Heart right ventricle (tissue), 16 donors: ENCODE measurements around the gene GOSR2. TPM values are rescaled to one million over a fixed set of nuclear protein-coding genes. Genes with fewer than 3 reads are reported as not detected.

ENCODE experiments used
- ATAC-seq, 8 donors: fragments of 200-7000 bp; cut with Tn5 transposase; one replicate each; pipeline ENCODE4 v1.9.1; 2020; ENCODE audit warnings: mild to moderate bottlenecking in 8 of 8, moderate library complexity in 8 of 8, moderate number of reproducible peaks in 1 of 8
- DNase-seq, 2 donors: peaks; one replicate each; pipeline ENCODE4 v3.0.0-alpha.2; 2020
- H3K27ac ChIP-seq, 10 donors: fragments of 200-600 bp; sonication (generic) in 2 of 10; one replicate each; pipeline versions ENCODE4 v1.5.0 to v1.8.0; 2020 to 2022; ENCODE audit warnings: mild to moderate bottlenecking in 3 of 10
- H3K27me3 ChIP-seq, 7 donors: fragments of 200-600 bp; one replicate each; pipeline ENCODE4 v1.8.0; 2021 to 2022; ENCODE audit warnings: mild to moderate bottlenecking in 2 of 7
- H3K36me3 ChIP-seq, 9 donors: fragments of 200-600 bp; sonication (generic) in 1 of 9; one replicate each; pipeline versions ENCODE4 v1.5.0 to v1.8.0; 2020 to 2022; ENCODE audit warnings: mild to moderate bottlenecking in 2 of 9
- H3K4me1 ChIP-seq, 9 donors: fragments of 200-600 bp; sonication (generic) in 1 of 9; one replicate each; pipeline versions ENCODE4 v1.5.0 to v1.8.0; 2020 to 2022; ENCODE audit warnings: mild to moderate bottlenecking in 4 of 9
- H3K4me3 ChIP-seq, 10 donors: fragments of 200-600 bp; sonication (generic) in 2 of 10; one replicate each; pipeline versions ENCODE4 v1.5.0 to v1.8.0; 2020 to 2022; ENCODE audit warnings: mild to moderate bottlenecking in 7 of 10, moderate library complexity in 2 of 10
- H3K9me3 ChIP-seq, 11 donors: fragments of 200-600 bp in 10 of 11; sonication (generic) in 2 of 11; one replicate each; pipeline versions ENCODE4 v1.5.0 to v1.8.0; 2013 to 2022; ENCODE audit warnings: mild to moderate bottlenecking in 2 of 11, control low read depth in 1 of 11, moderate library complexity in 1 of 11
- WGBS, 2 donors: extraction: QIAGEN DNeasy Blood & Tissue Kit; methylation state at CpG; one replicate each; pipeline ENCODE4 v1.1.7; 2013; ENCODE audit warnings: inconsistent platforms in 1 of 2; 5-methylcytosine and 5-hydroxymethylcytosine counted together
- intact Hi-C, 10 donors: fragments of 100-400 bp; cut with DNase I; formaldehyde crosslinking; loops; one replicate each; pipeline versions ENCODE4 v1.11.1 to v1.14.2; 2022
- polyA plus RNA-seq, 2 donors: library from polyadenylated mRNA; stranded (reverse); fragments of 200-250 nt; gene quantifications; one replicate each; pipeline ENCODE4 v1.2.3, GENCODE V29; 2013
- total RNA-seq, 10 donors: library from RNA; stranded (reverse); fragmentation: NEBNext Ultra II Directional in 3 of 10; extraction: Animal tissue kit (Norgen Biotek cat#: 25700) in 3 of 10; gene quantifications; one replicate each; pipeline versions ENCODE4 v1.2.1 to v1.2.4, GENCODE V29; 2021 to 2023
- TF ChIP-seq, protein P1 (sequence below), 9 donors: fragments of 200-600 bp; sonication (generic) in 2 of 9; IDR thresholded peaks; one replicate each; pipeline versions ENCODE4 v1.5.0 to v1.8.0; 2021 to 2022; ENCODE audit warnings: antibody characterized with exemption in 9 of 9, mild to moderate bottlenecking in 5 of 9, moderate library complexity in 1 of 9
- donor health status: Arrhythmogenic right ventricular cardiomyopathy.
- donor health status: ischemic (EF 13 %, LVEDD 7.1; RV severe dilation, severe dysfunction).
- donor health status: healthy with polysubstance abuse.
- donor health status: DM: no; HTN: yes; CAD: no.
- donor health status: DM: no; HTN: no; CAD: no.
- donor health status: ischemic (EF 25% LVEDD 6.9; RV normal size, moderate dysfunction).
- donor health status: ischemic (EF 25% LVEDD 5.7; RV mildly dilated, moderate dysfunction).
- donor health status: healthy.
- donor health status: DM: yes; HTN: yes; CAD: no.
- donor health status: Ischemic cardiomyopathy.
- donor health status: ischemic (EF 35%, LVEDD 5.7; RV mildly dilated, moderate dysfunction).
- donor health status: nonischemic (EF 11% LVEDD 7.7; RV severe dilation, severe dysfunction).
- donor health status: DM: yes; HTN: yes; CAD: no.
- donor health status: PGD.
- donor health status: ischemic (EF 29% LVEDD 5.4; RV normal size, mild dysfunction).
- donor health status: nonischemic (EF 23%, LVEDD 6.1; RV moderate dilation, normal function).

GOSR2 gene
- total and polyA plus RNA-seq, 12 donors: 20.3 to 47.3 (median 40.0) TPM

DNA sequence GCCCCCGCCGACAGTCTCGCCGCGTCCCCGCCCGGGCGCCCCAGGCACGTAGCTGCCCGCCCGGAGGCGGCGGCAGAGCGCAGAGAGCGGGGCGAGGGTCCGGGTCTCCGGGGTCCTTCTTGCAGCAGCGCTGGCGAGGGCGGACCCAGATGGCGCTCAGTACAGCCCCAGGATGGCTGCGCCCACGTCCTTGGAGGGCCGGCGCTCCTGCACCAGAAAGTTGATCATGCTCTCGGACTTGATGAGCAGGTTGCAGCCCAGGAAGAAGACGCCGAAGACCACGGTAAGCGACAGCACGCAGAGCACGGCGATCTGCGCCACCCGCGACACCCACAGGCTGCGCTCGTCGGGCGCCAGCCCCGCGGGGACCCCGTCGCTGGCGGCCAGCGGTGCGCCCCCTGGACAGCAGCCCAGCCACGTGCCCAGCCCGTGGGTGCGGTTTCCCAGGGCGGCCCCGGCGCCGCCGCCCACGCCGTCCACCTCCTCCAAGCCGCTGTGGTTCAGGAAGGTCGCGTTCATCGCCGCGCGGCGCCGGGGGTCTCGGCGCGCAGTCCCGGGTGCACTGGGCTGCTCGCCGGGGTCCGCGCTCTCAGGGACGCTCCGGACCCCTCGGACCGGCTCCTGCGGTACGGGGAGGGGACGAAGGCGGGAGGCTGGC lies 55.7 kb downstream of the GOSR2 start:
- H3K4me3 ChIP-seq: peak overlapping the region; percentile 49 to 66 (median 59)
- H3K36me3 ChIP-seq: no peaks in the 10 kb centered on the region
- 0 to 1% methylated on average over 80 to 83 of the region's 83 CpGs for WGBS, 2 donors
- intact Hi-C loops: no loop called here
- H3K27ac ChIP-seq: no peak overlapping the region
- ATAC-seq (peak in 5 of 8 donors; percentile 17 to 63 (median 43)), DNase-seq (no peak)
- H3K9me3 ChIP-seq: no peaks in the 10 kb centered on the region
- peaks cover 5 to 30% (median 19%) of the 10 kb centered on the region in 9 donors for H3K4me1 ChIP-seq
- peaks cover 0 to 51% (median 31%) of the 10 kb centered on the region in 7 donors for H3K27me3 ChIP-seq
- TF ChIP-seq, protein P1, sequence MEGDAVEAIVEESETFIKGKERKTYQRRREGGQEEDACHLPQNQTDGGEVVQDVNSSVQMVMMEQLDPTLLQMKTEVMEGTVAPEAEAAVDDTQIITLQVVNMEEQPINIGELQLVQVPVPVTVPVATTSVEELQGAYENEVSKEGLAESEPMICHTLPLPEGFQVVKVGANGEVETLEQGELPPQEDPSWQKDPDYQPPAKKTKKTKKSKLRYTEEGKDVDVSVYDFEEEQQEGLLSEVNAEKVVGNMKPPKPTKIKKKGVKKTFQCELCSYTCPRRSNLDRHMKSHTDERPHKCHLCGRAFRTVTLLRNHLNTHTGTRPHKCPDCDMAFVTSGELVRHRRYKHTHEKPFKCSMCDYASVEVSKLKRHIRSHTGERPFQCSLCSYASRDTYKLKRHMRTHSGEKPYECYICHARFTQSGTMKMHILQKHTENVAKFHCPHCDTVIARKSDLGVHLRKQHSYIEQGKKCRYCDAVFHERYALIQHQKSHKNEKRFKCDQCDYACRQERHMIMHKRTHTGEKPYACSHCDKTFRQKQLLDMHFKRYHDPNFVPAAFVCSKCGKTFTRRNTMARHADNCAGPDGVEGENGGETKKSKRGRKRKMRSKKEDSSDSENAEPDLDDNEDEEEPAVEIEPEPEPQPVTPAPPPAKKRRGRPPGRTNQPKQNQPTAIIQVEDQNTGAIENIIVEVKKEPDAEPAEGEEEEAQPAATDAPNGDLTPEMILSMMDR (IDR thresholded peaks at IDR 0.05): no peak

DNA sequence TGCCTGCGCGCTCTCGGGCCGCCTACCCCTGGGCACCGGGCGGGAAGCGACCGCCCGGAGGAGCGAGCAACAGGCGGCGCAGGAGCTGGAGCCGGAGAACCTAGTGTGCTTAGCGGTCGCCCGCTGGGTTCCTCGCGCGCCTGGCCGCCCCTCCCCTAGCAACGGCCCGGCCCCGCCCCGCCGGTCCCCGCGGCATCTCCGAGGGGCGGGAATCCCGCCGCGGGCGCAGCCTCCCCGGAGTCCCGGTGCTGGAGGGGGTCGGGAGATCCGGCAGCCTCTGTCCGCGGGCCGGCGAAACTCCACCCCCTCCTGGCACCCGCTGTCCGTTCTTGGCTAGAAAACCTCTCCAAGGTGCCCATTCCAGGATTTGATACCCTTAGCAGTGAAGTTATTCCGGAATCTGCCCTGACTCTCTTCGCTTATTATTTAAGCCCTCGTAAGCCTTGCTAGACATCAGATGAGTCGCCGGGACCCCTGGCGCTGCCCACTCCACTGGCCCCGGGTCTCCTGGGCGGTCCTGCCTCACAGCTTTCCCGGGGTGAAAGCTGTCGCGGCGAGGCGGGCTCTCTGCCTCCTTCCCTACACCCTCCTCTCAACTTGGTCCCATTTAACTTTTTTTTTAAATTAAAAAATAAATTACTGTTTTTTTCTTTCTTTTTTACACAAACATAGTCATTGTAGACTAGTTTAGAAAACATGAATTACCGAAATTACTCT lies 56.3 kb downstream of the GOSR2 start, which contains the start of gene RPRML:
TSS of gene RPRML (minus strand) at position 107 of the 717 bp plus-strand sequence. CDS start 246 bp downstream, outside the sequence.
- ATAC-seq (peak; percentile 58 to 76 (median 68)), DNase-seq (peak in 1 of 2 donors; percentile 41)
- Histone ChIP-seq H3K4me1 (peaks cover 5 to 36% (median 19%) of the 10 kb centered on the region in 9 donors), H3K36me3 (no peaks in the 10 kb centered on the region), H3K4me3 (peak within 1 kb of the TSS; percentile 49 to 66 (median 59)), H3K27ac (no peak within 1 kb of the TSS), H3K9me3 (no peaks in the 10 kb centered on the region), H3K27me3 (peaks cover 0 to 51% (median 31%) of the 10 kb centered on the region in 7 donors)
- TF ChIP-seq, protein P1 (IDR thresholded peaks at IDR 0.05): peak in 1 of 9 donors; percentile 10
- WGBS, 2 donors: 1% methylated on average over 34 to 57 of the region's 57 CpGs
- intact Hi-C loops: no loop called here

DNA sequence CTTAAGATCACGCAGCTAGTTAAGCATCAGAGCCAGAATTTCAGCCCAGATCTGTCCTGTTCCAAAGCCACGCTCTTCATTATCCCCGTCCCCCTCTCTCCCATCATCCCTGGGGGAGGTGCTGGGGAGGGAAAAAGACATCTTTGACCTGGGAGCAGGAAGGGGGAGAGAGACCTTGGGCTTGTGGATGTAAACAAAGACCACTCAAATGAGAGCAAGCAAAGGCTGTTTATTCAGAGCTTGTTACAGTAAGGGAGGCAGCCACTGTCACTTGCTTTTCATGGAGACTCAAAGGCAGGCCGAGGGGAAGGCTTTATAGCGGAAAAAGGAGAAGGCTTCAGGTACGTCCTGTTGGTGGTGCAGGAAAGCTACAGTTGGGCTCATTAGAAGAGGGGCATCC lies 59.6 kb downstream of the GOSR2 start:
- Histone ChIP-seq H3K36me3 (no peaks in the 10 kb centered on the region), H3K27me3 (peaks cover 0 to 35% (median 24%) of the 10 kb centered on the region in 7 donors), H3K4me1 (peaks cover 5 to 37% (median 19%) of the 10 kb centered on the region in 9 donors), H3K27ac (no peak overlapping the region), H3K9me3 (no peaks in the 10 kb centered on the region), H3K4me3 (no peak overlapping the region)
- intact Hi-C loops: no loop called here
- WGBS, 2 donors: 90 to 92% methylated on average over 6 of the region's 6 CpGs
- DNase-seq (no peak), ATAC-seq (no peak)
- TF ChIP-seq, protein P1 (IDR thresholded peaks at IDR 0.05): no peak

DNA sequence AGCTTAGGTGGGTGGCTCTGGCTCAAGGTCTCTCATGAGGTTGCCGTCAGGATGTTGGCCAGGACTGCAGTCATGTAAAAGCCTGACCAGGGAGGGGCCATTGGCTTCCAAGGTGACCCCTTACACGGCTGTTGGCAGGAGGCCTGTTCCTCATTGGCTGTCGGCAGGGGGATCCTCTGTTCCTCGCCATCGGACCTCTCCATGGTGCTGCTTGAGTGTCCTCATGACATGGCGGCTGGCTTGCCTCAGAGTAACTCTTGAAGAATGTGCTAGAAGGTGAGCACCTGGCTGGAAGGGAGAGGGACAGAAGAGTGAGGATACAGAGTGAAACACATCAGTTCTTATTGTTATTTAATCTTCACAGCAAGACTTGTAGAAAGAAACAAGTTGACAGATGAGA lies 60.8 kb downstream of the GOSR2 start:
- intact Hi-C loops: no loop called here
- WGBS, 2 donors: 45 to 59% methylated on average over 6 of the region's 6 CpGs
- peaks cover 0 to 25% (median 11%) of the 10 kb centered on the region in 9 donors for H3K4me1 ChIP-seq
- peak overlapping the region in 7 of 10 donors; percentile 28 to 81 (median 70) for H3K27ac ChIP-seq
- ATAC-seq (no peak), DNase-seq (no peak)
- no peaks in the 10 kb centered on the region for H3K9me3 ChIP-seq
- no peaks in the 10 kb centered on the region for H3K36me3 ChIP-seq
- H3K4me3 ChIP-seq: no peak overlapping the region
- peaks cover 0 to 23% (median 12%) of the 10 kb centered on the region in 7 donors for H3K27me3 ChIP-seq
- TF ChIP-seq, protein P1 (IDR thresholded peaks at IDR 0.05): no peak
